Measurements from ENCODE around the gene ZNF260. TPM values are rescaled to one million over a fixed set of nuclear protein-coding genes. Genes with fewer than 3 reads are reported as not detected.

Gene ZNF260
- total RNA-seq, 1 experiment from 2014 or later: 25.2 TPM

DNA sequence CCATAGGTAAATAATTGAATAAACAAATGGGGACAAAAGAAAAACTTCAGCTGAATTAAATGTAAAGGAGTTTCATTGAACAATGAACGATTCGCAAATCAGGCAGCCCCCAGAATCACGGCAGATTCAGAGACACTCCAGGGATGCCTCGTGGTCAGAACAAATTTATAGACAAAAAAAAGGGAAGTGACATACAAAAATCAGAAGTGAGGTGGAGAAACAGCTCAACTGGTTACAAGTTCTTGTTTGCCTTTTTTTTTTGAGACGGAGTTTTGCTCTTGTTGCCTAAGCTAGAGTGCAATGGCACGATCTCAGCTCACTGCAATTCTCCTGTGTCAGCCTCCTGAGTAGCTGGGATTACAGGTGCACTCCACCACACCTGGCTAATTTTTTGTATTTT, 44.4 kb downstream of the ZNF260 start:
- Histone ChIP-seq H3K4me1 (ENCODE audit: control insufficient read depth, insufficient read depth, low read length) (no peaks in the 10 kb centered on the region), H3K36me3 (ENCODE audit: control insufficient read depth, insufficient read depth, low read length) (no peaks in the 10 kb centered on the region), H3K4me3 (ENCODE audit: low read depth in 2 of 2, low read length in 2 of 2) (no peak overlapping the region), H3K9me3 (ENCODE audit: control insufficient read depth, insufficient read depth, low read depth, low read length) (no peaks in the 10 kb centered on the region), H3K27ac (ENCODE audit: low read length) (no peak overlapping the region), H3K27me3 (ENCODE audit: control insufficient read depth, insufficient read depth, low read length) (no peaks in the 10 kb centered on the region)
- DNase-seq (ENCODE audit: low read depth, low spot score): no peak
- ChIA-PET POLR2A (interaction anchor here (0.7 kb wide), 2 partner anchors 155 to 259 kb away, joined by 3 to 4 read pairs; no protein-coding TSS in a partner anchor), CTCF (no interaction called here)
- in situ Hi-C loops (cut with HindIII; ENCODE audit: low pct_unique_long_range_greater_than_20kb, low sequenced_read_pairs) (no loop called here), intact Hi-C loops (cut with micrococcal nuclease; ENCODE audit: unreplicated experiment) (no loop called here)
- TF ChIP-seq POLR2AphosphoS5 (IDR thresholded peaks at IDR 0.05; ENCODE audit: low read depth, low read length): no peak
- TF ChIP-seq SIN3A (IDR thresholded peaks at IDR 0.05; ENCODE audit: borderline replicate concordance, insufficient read depth, low read depth, low read length): no peak
- BruUV-seq (replicated peaks): no TSS peak
- ATAC-seq: no peak

DNA sequence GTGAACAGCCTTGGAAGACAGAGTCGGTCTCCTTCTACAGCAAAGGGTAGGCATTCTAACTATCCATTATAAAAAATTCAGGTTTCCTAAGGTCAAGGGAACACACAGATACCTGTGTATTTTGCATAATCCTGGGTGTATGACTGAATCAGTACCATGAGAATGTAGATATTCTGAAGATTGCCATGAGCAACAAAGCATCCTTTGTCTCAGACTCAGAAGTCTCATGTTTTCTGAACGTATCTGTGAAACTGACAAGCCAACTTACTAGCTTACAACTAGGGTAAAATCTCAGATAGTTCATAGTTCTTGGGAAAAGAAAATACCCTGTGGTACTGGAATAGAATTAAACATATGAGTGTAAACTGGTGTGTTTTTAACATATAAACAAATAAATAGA, 45.2 kb downstream of the ZNF260 start:
- ChIA-PET POLR2A (interaction anchor here (0.6 to 0.7 kb wide), 2 partner anchors 18 to 259 kb away, joined by 3 to 9 read pairs; no protein-coding TSS in a partner anchor), CTCF (no interaction called here)
- in situ Hi-C loops (cut with HindIII; ENCODE audit: low pct_unique_long_range_greater_than_20kb, low sequenced_read_pairs): no loop called here
- Histone ChIP-seq H3K9me3 (ENCODE audit: control insufficient read depth, insufficient read depth, low read depth, low read length) (no peaks in the 10 kb centered on the region), H3K27ac (ENCODE audit: low read length) (no peak overlapping the region), H3K4me3 (ENCODE audit: low read depth in 2 of 2, low read length in 2 of 2) (no peak overlapping the region), H3K36me3 (ENCODE audit: control insufficient read depth, insufficient read depth, low read length) (no peaks in the 10 kb centered on the region), H3K4me1 (ENCODE audit: control insufficient read depth, insufficient read depth, low read length) (no peaks in the 10 kb centered on the region), H3K27me3 (ENCODE audit: control insufficient read depth, insufficient read depth, low read length) (no peaks in the 10 kb centered on the region)
- BruUV-seq (replicated peaks): no TSS peak
- DNase-seq (ENCODE audit: low read depth, low spot score): no peak
- TF ChIP-seq, protein P1, sequence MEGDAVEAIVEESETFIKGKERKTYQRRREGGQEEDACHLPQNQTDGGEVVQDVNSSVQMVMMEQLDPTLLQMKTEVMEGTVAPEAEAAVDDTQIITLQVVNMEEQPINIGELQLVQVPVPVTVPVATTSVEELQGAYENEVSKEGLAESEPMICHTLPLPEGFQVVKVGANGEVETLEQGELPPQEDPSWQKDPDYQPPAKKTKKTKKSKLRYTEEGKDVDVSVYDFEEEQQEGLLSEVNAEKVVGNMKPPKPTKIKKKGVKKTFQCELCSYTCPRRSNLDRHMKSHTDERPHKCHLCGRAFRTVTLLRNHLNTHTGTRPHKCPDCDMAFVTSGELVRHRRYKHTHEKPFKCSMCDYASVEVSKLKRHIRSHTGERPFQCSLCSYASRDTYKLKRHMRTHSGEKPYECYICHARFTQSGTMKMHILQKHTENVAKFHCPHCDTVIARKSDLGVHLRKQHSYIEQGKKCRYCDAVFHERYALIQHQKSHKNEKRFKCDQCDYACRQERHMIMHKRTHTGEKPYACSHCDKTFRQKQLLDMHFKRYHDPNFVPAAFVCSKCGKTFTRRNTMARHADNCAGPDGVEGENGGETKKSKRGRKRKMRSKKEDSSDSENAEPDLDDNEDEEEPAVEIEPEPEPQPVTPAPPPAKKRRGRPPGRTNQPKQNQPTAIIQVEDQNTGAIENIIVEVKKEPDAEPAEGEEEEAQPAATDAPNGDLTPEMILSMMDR (IDR thresholded peaks at IDR 0.05): no peak
- no peak for TF ChIP-seq SIN3A (IDR thresholded peaks at IDR 0.05; ENCODE audit: borderline replicate concordance, insufficient read depth, low read depth, low read length)
- TF ChIP-seq, protein P2, sequence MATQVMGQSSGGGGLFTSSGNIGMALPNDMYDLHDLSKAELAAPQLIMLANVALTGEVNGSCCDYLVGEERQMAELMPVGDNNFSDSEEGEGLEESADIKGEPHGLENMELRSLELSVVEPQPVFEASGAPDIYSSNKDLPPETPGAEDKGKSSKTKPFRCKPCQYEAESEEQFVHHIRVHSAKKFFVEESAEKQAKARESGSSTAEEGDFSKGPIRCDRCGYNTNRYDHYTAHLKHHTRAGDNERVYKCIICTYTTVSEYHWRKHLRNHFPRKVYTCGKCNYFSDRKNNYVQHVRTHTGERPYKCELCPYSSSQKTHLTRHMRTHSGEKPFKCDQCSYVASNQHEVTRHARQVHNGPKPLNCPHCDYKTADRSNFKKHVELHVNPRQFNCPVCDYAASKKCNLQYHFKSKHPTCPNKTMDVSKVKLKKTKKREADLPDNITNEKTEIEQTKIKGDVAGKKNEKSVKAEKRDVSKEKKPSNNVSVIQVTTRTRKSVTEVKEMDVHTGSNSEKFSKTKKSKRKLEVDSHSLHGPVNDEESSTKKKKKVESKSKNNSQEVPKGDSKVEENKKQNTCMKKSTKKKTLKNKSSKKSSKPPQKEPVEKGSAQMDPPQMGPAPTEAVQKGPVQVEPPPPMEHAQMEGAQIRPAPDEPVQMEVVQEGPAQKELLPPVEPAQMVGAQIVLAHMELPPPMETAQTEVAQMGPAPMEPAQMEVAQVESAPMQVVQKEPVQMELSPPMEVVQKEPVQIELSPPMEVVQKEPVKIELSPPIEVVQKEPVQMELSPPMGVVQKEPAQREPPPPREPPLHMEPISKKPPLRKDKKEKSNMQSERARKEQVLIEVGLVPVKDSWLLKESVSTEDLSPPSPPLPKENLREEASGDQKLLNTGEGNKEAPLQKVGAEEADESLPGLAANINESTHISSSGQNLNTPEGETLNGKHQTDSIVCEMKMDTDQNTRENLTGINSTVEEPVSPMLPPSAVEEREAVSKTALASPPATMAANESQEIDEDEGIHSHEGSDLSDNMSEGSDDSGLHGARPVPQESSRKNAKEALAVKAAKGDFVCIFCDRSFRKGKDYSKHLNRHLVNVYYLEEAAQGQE (IDR thresholded peaks at IDR 0.05; ENCODE audit: insufficient read depth in 1 of 2, low read depth in 2 of 2, low read length in 1 of 2): no peak
- no peak for TF ChIP-seq POLR2AphosphoS5 (IDR thresholded peaks at IDR 0.05; ENCODE audit: low read depth, low read length)
- TF ChIP-seq TCF7L2 (IDR thresholded peaks at IDR 0.05; ENCODE audit: low read depth, low read length): no peak
- intact Hi-C loops (cut with micrococcal nuclease; ENCODE audit: unreplicated experiment): no loop called here
- ATAC-seq: no peak

Other genes starting within 250 kb of the ZNF260 start
- 3.3 TPM for gene ZFP14, start 149.1 kb downstream of the ZNF260 start, total RNA-seq (2021; ENCODE audit: unreplicated experiment)
- gene ZFP82, start 109.6 kb downstream of the ZNF260 start, total RNA-seq (2021; ENCODE audit: unreplicated experiment): 8.7 TPM
- 19.5 TPM for gene ZNF566, start 38.7 kb downstream of the ZNF260 start, total RNA-seq (2021; ENCODE audit: unreplicated experiment)
- gene ZNF529, start 45.0 kb upstream of the ZNF260 start, total RNA-seq (2021; ENCODE audit: unreplicated experiment): 15.6 TPM
- 1.6 TPM for gene ZNF382, start 77.0 kb upstream of the ZNF260 start, total RNA-seq (2021; ENCODE audit: unreplicated experiment)
- gene ZNF461, start 138.6 kb upstream of the ZNF260 start, total RNA-seq (2021; ENCODE audit: unreplicated experiment): 14.0 TPM
- gene ZNF567, start 159.3 kb upstream of the ZNF260 start, total RNA-seq (2021; ENCODE audit: unreplicated experiment): 11.3 TPM
- gene ZNF850, start 244.5 kb upstream of the ZNF260 start, total RNA-seq (2021; ENCODE audit: unreplicated experiment): 15.3 TPM